HG03135 (cell line): Measurements from ENCODE around the gene SELP.

ENCODE experiments used
- ATAC-seq: cut with Tn5 transposase; IDR thresholded peaks from one replicate; pipeline ENCODE4 v1.9.1; 2021; ENCODE audit warnings: mild to moderate bottlenecking, moderate library complexity; ENCODE audit not compliant: unreplicated experiment

SELP gene

GRCh38 chr1:169623132-169623926, 6.6 kb downstream of the SELP start:
- no peak for ATAC-seq

GRCh38 chr1:169620565-169620964, 9.4 kb downstream of the SELP start:
- no peak for ATAC-seq

GRCh38 chr1:169618367-169618766, 11.6 kb downstream of the SELP start:
- no peak for ATAC-seq

- ATAC-seq, result no peak
Measured at GRCh38 chr1:169615803-169616202, 14.1 kb downstream of the SELP start.

GRCh38 chr1:169610858-169611257, 19.1 kb downstream of the SELP start:
- ATAC-seq, result no peak

- ATAC-seq, result no peak
Measured at GRCh38 chr1:169610108-169610507, 19.8 kb downstream of the SELP start.

- no peak for ATAC-seq
Measured at GRCh38 chr1:169608226-169608625, 21.7 kb downstream of the SELP start.

GRCh38 chr1:169604781-169605560, 25.0 kb downstream of the SELP start:
- ATAC-seq, result no peak

- no peak for ATAC-seq
Measured at GRCh38 chr1:169601096-169601881, 28.6 kb downstream of the SELP start.

GRCh38 chr1:169595764-169596711, 33.9 kb downstream of the SELP start:
- ATAC-seq, result no peak

- no peak for ATAC-seq
Measured at GRCh38 chr1:169594391-169594790, 35.5 kb downstream of the SELP start.

- no peak for ATAC-seq
Measured at GRCh38 chr1:169590932-169591331, 39.0 kb downstream of the SELP start.

GRCh38 chr1:169588785-169589485, 41.0 kb downstream of the SELP start:
- ATAC-seq, result no peak

- no peak for ATAC-seq
Measured at GRCh38 chr1:169588112-169588511, 41.8 kb downstream of the SELP start.

GRCh38 chr1:169586395-169587255, 43.3 kb downstream of the SELP start, which contains the start of gene F5:
F5 (minus strand) TSS chr1:169586481; CDS start chr1:169586386, 95 bp downstream.
- peak; percentile 97 for ATAC-seq

GRCh38 chr1:169586067-169586394, 43.9 kb downstream of the SELP start:
- peak; percentile 21 for ATAC-seq

GRCh38 chr1:169585181-169585580, 44.7 kb downstream of the SELP start:
- no peak for ATAC-seq

GRCh38 chr1:169584483-169585144, 45.3 kb downstream of the SELP start:
- ATAC-seq, result no peak
